Stimulated activated memory B cell treated with anti-CD40 and anti-IgM and Interleukin-4, amounts not matched to agents 10 μg/mL and 1 μg/mL and 100 μg/mL, for 72 hours (primary cell): ENCODE data around the gene SPNS2.

Experiments
- ATAC-seq: fragments of 150-1000 bp; cut with Tn5 transposase; 2 replicates; pipeline ENCODE4 v1.10.0; 2021
- H3K27ac Mint-ChIP-seq: one replicate; pipeline ENCODE4 v1.8.0; 2022; ENCODE audit warnings: mild to moderate bottlenecking, mixed read lengths
- H3K27me3 Mint-ChIP-seq: one replicate; pipeline ENCODE4 v1.8.0; 2022; ENCODE audit warnings: mixed read lengths
- H3K36me3 Mint-ChIP-seq: one replicate; pipeline ENCODE4 v1.8.0; 2022; ENCODE audit warnings: mixed read lengths
- H3K4me1 Mint-ChIP-seq: one replicate; pipeline ENCODE4 v1.8.0; 2022; ENCODE audit warnings: mixed read lengths
- H3K4me3 Mint-ChIP-seq: one replicate; pipeline ENCODE4 v1.8.0; 2022; ENCODE audit warnings: mild to moderate bottlenecking, moderate library complexity, mixed read lengths
- H3K9me3 Mint-ChIP-seq: one replicate; pipeline ENCODE4 v1.8.0; 2022; ENCODE audit warnings: mixed read lengths

The SPNS2 gene

DNA sequence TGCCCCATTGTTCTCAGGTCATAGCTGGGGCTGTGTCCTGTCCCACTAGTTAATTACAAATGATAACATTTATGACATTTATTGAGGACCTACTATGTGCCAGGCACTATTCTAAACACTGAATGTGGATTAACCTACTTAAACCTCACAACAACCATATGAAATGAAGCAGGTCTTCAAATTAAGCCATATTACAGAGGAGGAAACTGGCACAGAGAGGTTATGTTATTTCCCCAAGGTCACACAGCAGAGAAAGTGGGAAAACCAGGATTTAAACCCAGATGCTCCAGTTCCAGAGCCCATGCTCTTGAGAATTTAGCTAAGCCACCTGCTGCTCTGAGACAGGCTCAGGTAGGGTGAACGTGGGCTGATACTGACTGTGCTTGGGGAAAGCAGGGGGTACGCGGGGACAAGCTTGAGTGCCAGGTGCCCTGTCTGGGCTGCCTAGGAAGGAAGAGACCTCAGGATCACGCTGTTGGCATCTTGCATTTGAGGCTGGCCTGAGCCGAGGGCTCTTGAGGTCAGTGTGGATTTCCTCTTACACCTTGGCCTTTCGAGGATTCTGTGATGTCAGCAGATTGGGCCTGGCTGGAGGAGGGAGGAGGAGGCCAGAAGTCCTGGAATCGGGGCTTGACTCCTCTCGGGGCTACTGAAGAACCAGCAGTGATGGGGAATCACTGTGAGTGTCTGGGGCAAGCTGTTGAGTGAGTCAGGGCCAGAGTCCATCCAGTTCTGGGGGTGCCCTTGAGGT, 8.9 kb downstream of the SPNS2 start:
- Mint-ChIP-seq H3K27ac (no peak overlapping the region), H3K9me3 (no peaks in the 10 kb centered on the region), H3K4me1 (peaks cover 27% of the 10 kb centered on the region), H3K36me3 (no peaks in the 10 kb centered on the region), H3K27me3 (peaks cover 85% of the 10 kb centered on the region), H3K4me3 (no peak overlapping the region)
- no peak for ATAC-seq

DNA sequence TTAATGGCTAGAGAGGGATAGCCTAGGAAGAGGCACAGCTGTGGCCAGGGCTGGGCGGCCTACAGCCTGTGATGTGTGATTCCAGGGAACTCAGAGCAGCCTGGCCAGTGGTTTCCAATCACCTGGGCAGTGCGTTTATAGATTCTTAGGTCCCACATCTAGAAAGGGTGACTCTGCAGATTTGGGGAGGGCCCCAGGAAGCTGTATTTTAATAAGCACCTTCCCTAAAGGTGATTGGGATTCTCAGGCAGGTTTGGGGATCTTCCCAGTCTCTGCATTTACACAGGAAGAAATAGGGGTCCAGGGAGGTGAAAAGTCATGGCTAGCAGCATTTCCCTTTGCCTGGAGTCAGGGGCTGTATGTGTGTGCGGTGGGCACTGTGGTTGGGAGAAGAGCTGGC, 9.5 kb downstream of the SPNS2 start:
- Mint-ChIP-seq H3K4me3 (no peak overlapping the region), H3K9me3 (no peaks in the 10 kb centered on the region), H3K36me3 (no peaks in the 10 kb centered on the region), H3K27ac (no peak overlapping the region), H3K27me3 (peaks cover 83% of the 10 kb centered on the region), H3K4me1 (peaks cover 27% of the 10 kb centered on the region)
- ATAC-seq: no peak

GRCh38 chr17:4509401-4509800, 10.7 kb downstream of the SPNS2 start:
- Mint-ChIP-seq H3K27ac (no peak overlapping the region), H3K4me1 (peaks cover 27% of the 10 kb centered on the region), H3K4me3 (no peak overlapping the region), H3K9me3 (no peaks in the 10 kb centered on the region), H3K36me3 (no peaks in the 10 kb centered on the region), H3K27me3 (peaks cover 71% of the 10 kb centered on the region)
- no peak for ATAC-seq

DNA sequence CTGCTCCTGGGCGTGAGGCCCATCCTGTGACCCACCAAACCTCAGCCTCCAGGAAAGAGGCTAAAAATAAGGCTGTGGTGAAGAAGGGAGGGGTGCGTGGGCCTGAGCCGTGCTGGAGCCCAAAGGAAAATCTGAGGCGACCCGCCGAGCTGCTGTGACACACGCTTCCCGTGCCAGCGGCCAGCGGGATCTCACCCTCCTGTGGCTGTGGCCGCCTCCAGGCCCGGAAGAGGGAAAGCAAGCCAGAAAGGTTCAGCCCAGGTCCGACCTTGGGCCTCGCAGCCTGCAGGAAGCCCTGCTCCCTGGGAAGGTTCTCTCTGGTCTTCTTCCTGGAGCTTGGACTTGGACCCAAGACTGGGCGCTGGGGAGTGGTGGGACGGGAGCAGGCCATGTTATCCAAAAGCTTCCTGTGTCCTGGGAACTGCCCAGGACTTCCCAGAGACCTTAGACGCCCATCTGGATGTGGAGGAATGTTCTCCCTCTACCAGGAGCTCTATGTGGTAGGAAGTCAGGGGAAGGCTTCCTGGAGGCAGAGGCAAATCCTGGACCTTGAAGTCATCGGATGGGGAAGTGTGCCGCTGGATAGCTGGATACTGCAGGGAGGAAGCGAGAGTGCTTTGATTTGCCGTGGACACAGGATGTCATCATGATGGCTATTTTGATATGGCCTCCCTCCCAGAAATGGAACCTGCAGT, 11.4 kb downstream of the SPNS2 start:
- ATAC-seq: no peak
- no peaks in the 10 kb centered on the region for H3K36me3 Mint-ChIP-seq
- H3K27me3 Mint-ChIP-seq: peaks cover 64% of the 10 kb centered on the region
- peaks cover 23% of the 10 kb centered on the region for H3K4me1 Mint-ChIP-seq
- H3K9me3 Mint-ChIP-seq: no peaks in the 10 kb centered on the region
- H3K4me3 Mint-ChIP-seq: no peak overlapping the region
- H3K27ac Mint-ChIP-seq: no peak overlapping the region

GRCh38 chr17:4510618-4510941, 11.9 kb downstream of the SPNS2 start:
- Mint-ChIP-seq H3K4me3 (no peak overlapping the region), H3K9me3 (no peaks in the 10 kb centered on the region), H3K4me1 (peaks cover 21% of the 10 kb centered on the region), H3K27ac (no peak overlapping the region), H3K36me3 (no peaks in the 10 kb centered on the region), H3K27me3 (peaks cover 59% of the 10 kb centered on the region)
- ATAC-seq: no peak

- Mint-ChIP-seq H3K27ac (no peak overlapping the region), H3K9me3 (no peaks in the 10 kb centered on the region), H3K4me1 (peaks cover 21% of the 10 kb centered on the region), H3K4me3 (no peak overlapping the region), H3K36me3 (no peaks in the 10 kb centered on the region), H3K27me3 (peaks cover 51% of the 10 kb centered on the region)
- no peak for ATAC-seq
Measured at GRCh38 chr17:4511199-4511932, 12.7 kb downstream of the SPNS2 start.

DNA sequence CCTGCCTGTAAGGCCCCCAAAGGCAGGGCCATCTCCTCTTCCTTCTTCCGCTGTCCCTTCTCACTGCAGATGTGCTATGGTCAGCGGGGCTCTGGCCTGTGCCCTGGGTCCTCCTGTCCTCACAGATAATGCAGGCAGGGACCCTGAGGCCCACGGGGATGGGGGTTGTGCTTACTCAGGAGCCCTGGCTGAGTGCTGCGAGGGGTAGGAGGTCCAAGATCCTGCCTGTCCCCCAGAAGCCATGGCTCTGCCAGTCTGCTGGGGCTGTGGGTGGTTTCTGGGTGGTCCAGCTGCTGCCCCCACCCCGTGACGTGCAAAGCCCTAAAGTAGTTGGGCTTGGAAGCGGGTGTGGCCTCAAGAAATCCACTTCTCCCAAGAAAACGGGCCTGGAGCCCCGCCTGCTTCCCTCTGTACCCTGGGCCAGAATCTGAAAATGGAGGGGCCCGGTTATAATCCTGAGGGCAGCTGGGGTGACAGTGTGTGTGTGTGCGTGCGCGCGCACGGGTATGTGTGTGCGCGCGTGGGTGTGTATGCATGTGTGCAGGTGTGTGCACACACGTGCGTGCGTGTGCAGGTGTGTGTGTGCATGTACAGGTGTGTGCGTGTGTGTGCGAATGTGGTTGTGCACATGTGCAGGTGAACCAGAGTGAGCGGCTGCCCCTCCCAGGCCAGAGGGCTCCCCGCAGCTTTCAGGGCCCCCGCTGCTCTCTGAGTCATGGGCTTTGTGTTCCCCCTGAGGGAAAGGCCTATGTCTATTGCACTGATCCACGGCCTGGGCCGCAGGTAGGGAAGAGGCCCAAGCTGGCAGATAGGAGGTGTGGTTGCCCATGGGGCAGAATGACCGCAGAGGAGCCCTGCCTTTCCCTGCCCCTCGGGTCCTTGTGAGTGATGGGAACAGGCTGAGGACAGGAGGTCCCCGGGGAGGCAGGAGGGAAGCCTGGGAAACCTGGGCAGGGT, 13.8 kb downstream of the SPNS2 start:
- Mint-ChIP-seq H3K4me3 (no peak overlapping the region), H3K27ac (no peak overlapping the region), H3K4me1 (peaks cover 21% of the 10 kb centered on the region), H3K9me3 (no peaks in the 10 kb centered on the region), H3K27me3 (peaks cover 41% of the 10 kb centered on the region), H3K36me3 (no peaks in the 10 kb centered on the region)
- no peak for ATAC-seq

- Mint-ChIP-seq H3K4me1 (peaks cover 28% of the 10 kb centered on the region), H3K4me3 (no peak overlapping the region), H3K36me3 (no peaks in the 10 kb centered on the region), H3K9me3 (no peaks in the 10 kb centered on the region), H3K27me3 (peaks cover 32% of the 10 kb centered on the region), H3K27ac (no peak overlapping the region)
- no peak for ATAC-seq
Measured at GRCh38 chr17:4513113-4514032, 14.7 kb downstream of the SPNS2 start.

DNA sequence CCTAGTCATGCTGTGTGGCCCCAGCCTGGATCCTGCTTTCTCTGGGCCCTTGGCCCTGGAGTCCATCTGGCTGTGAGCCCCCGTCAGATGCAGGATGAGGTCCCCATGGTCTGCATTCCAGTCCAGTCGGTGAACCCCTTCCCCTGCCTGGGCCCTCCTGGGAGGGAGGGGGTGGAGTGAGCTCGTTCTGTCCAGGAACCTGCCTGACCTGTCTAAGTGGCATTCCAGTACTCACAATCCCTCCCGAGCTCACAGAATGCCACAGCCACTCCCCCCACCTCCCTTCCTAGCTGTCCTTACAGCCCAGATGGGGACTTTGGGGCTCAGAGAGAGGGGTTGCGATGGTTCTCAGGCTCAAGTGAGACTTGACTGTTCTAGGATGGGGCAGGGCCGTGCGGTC, 15.5 kb downstream of the SPNS2 start:
- H3K9me3 Mint-ChIP-seq: no peaks in the 10 kb centered on the region
- no peak for ATAC-seq
- peaks cover 24% of the 10 kb centered on the region for H3K27me3 Mint-ChIP-seq
- H3K36me3 Mint-ChIP-seq: no peaks in the 10 kb centered on the region
- no peak overlapping the region for H3K4me3 Mint-ChIP-seq
- peaks cover 31% of the 10 kb centered on the region for H3K4me1 Mint-ChIP-seq
- no peak overlapping the region for H3K27ac Mint-ChIP-seq

- H3K36me3 Mint-ChIP-seq: no peaks in the 10 kb centered on the region
- H3K27me3 Mint-ChIP-seq: peaks cover 18% of the 10 kb centered on the region
- no peak overlapping the region for H3K4me3 Mint-ChIP-seq
- no peaks in the 10 kb centered on the region for H3K9me3 Mint-ChIP-seq
- peaks cover 28% of the 10 kb centered on the region for H3K4me1 Mint-ChIP-seq
- H3K27ac Mint-ChIP-seq: no peak overlapping the region
- no peak for ATAC-seq
Measured at GRCh38 chr17:4514779-4515178, 16.1 kb downstream of the SPNS2 start.

GRCh38 chr17:4515501-4515900, 16.8 kb downstream of the SPNS2 start:
- Mint-ChIP-seq H3K27ac (no peak overlapping the region), H3K4me3 (no peak overlapping the region), H3K4me1 (peaks cover 27% of the 10 kb centered on the region), H3K27me3 (peaks cover 11% of the 10 kb centered on the region), H3K9me3 (no peaks in the 10 kb centered on the region), H3K36me3 (no peaks in the 10 kb centered on the region)
- ATAC-seq: no peak

DNA sequence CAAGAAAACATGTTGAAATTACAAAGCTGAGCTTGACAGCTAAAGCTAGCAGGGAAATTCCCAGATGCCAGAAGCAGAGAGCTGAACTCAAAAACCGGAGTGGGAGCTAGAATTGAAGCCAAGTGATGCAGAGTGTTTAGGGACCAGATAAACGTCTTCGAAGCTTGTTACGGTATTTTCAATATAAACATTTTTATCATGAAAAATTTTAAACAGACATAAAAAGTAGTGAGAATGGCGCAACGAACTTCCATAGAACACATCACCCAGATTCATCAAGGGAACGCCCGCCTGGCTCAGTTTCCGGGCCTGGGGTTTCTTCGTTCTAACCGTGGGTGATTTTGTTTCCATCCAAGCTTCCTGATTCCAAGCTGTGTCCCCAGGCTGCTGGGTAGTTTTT, 18.1 kb downstream of the SPNS2 start:
- Mint-ChIP-seq H3K4me3 (no peak overlapping the region), H3K27me3 (peaks cover 6% of the 10 kb centered on the region), H3K9me3 (no peaks in the 10 kb centered on the region), H3K27ac (no peak overlapping the region), H3K4me1 (peaks cover 19% of the 10 kb centered on the region), H3K36me3 (no peaks in the 10 kb centered on the region)
- no peak for ATAC-seq

GRCh38 chr17:4518901-4519300, 20.2 kb downstream of the SPNS2 start:
- peak; percentile 10 for ATAC-seq
- H3K4me3 Mint-ChIP-seq: peak overlapping the region; percentile 70
- H3K4me1 Mint-ChIP-seq: peaks cover 30% of the 10 kb centered on the region
- H3K27ac Mint-ChIP-seq: peak overlapping the region; percentile 2
- H3K27me3 Mint-ChIP-seq: no peaks in the 10 kb centered on the region
- no peaks in the 10 kb centered on the region for H3K9me3 Mint-ChIP-seq
- H3K36me3 Mint-ChIP-seq: no peaks in the 10 kb centered on the region

GRCh38 chr17:4519361-4519788, 20.7 kb downstream of the SPNS2 start:
- peaks cover 35% of the 10 kb centered on the region for H3K4me1 Mint-ChIP-seq
- no peak overlapping the region for H3K4me3 Mint-ChIP-seq
- peak overlapping the region; percentile 2 for H3K27ac Mint-ChIP-seq
- no peaks in the 10 kb centered on the region for H3K27me3 Mint-ChIP-seq
- ATAC-seq: no peak
- H3K36me3 Mint-ChIP-seq: no peaks in the 10 kb centered on the region
- H3K9me3 Mint-ChIP-seq: no peaks in the 10 kb centered on the region
